Prostate gland (tissue), 2 donors: ENCODE results near the gene GLIS1.

Experiments
- POLR2A ChIP-seq: fragments of 450-650 bp; IDR thresholded peaks from one replicate; pipeline ENCODE4 v1.6.1; 2016; ENCODE audit warnings: antibody characterized with exemption, mild to moderate bottlenecking
- POLR2AphosphoS5 ChIP-seq: sonication (generic); formaldehyde crosslinking; IDR thresholded peaks from one replicate; pipeline ENCODE4 v1.6.1; 2017; ENCODE audit warnings: antibody characterized with exemption
- TF ChIP-seq, protein P1 (sequence below), 4 experiments: fragments of 200-600 bp in 2 of 4; fragments of 450-650 bp in 2 of 4; sonication (generic) in 2 of 4; IDR thresholded peaks; 1 replicate in 3 of 4; 2 replicates in 1 of 4; pipeline ENCODE4 v1.5.1; 2016 to 2019; ENCODE audit warnings: antibody characterized with exemption in 4 of 4, mild to moderate bottlenecking in 2 of 4, moderate library complexity in 2 of 4

DNA sequence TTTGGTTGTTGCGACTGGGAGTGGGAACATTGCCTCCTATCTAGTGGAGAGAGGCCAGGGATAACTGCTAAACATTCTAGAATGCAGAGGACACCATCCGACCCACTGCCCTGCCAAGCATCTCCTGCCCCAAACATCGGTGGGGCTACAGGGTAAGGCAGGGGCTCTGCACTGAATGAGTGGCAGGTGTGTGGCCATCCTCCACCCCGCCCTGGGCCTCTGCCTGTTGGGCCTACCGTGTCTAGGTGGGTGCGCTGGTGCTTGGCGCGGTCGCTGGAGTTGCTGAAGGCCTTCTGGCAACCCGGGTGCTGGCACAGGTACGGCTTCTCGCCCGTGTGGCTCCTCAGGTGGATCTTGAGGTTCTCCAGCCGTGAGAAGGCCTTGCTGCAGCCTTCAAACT lies 209.4 kb downstream of the GLIS1 start:
- TF ChIP-seq, protein P1, sequence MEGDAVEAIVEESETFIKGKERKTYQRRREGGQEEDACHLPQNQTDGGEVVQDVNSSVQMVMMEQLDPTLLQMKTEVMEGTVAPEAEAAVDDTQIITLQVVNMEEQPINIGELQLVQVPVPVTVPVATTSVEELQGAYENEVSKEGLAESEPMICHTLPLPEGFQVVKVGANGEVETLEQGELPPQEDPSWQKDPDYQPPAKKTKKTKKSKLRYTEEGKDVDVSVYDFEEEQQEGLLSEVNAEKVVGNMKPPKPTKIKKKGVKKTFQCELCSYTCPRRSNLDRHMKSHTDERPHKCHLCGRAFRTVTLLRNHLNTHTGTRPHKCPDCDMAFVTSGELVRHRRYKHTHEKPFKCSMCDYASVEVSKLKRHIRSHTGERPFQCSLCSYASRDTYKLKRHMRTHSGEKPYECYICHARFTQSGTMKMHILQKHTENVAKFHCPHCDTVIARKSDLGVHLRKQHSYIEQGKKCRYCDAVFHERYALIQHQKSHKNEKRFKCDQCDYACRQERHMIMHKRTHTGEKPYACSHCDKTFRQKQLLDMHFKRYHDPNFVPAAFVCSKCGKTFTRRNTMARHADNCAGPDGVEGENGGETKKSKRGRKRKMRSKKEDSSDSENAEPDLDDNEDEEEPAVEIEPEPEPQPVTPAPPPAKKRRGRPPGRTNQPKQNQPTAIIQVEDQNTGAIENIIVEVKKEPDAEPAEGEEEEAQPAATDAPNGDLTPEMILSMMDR (IDR thresholded peaks at IDR 0.05) = no peak
- TF ChIP-seq POLR2A = no peak
- no peak for TF ChIP-seq POLR2AphosphoS5
